Activated CD8-positive, alpha-beta T cell treated with anti-CD3 and anti-CD28 coated beads for 36 hours (primary cell): ENCODE measurements around the gene PRRX2. TPM values are rescaled to one million over a fixed set of nuclear protein-coding genes. Genes with fewer than 3 reads are reported as not detected.

Experiments used
- ATAC-seq: fragments of 200-7000 bp; cut with Tn5 transposase; one replicate; pipeline ENCODE4 v1.10.0; 2021; ENCODE audit warnings: mild to moderate bottlenecking, moderate library complexity
- CTCF ChIA-PET: fragments of 350-600 bp; sonication (Branson Sonifier 250); formaldehyde crosslinking; loops from one replicate; lab custom pipeline; 2021; ENCODE audit warnings: antibody characterized with exemption; lab: Charles Lee
- POLR2A ChIA-PET: fragments of 350-600 bp; sonication (Branson Sonifier 250); formaldehyde crosslinking; loops from one replicate; lab custom pipeline; 2021; ENCODE audit warnings: antibody characterized with exemption; lab: Charles Lee
- DNase-seq: peaks from one replicate; pipeline ENCODE4 v3.0.0-alpha.2; 2020
- H3K27ac Mint-ChIP-seq: one replicate; pipeline ENCODE4 v1.8.0; 2021; ENCODE audit warnings: mild to moderate bottlenecking, mixed read lengths
- H3K27me3 Mint-ChIP-seq: one replicate; pipeline ENCODE4 v1.8.0; 2021; ENCODE audit warnings: mixed read lengths
- H3K36me3 Mint-ChIP-seq: one replicate; pipeline ENCODE4 v1.8.0; 2021; ENCODE audit warnings: low read depth, mixed read lengths
- H3K4me1 Mint-ChIP-seq: one replicate; pipeline ENCODE4 v1.8.0; 2021; ENCODE audit warnings: low read depth, mixed read lengths
- H3K4me3 Mint-ChIP-seq: one replicate; pipeline ENCODE4 v1.8.0; 2021; ENCODE audit warnings: mild to moderate bottlenecking, moderate library complexity, mixed read lengths
- H3K9me3 Mint-ChIP-seq: one replicate; pipeline ENCODE4 v1.8.0; 2021; ENCODE audit warnings: mixed read lengths
- intact Hi-C: fragments of 100-400 bp; cut with micrococcal nuclease; formaldehyde crosslinking; loops from one replicate; pipeline ENCODE4 v1.10.0; 2022
- total RNA-seq, 2 experiments: library from RNA; stranded (reverse); gene quantifications; one replicate each; pipeline ENCODE4 v1.2.3, GENCODE V29; 2021
- TF ChIP-seq, protein P1 (sequence below): fragments of 200-600 bp; IDR thresholded peaks from one replicate; pipeline ENCODE4 v1.8.0; 2022; ENCODE audit warnings: antibody characterized with exemption, mild to moderate bottlenecking

The PRRX2 gene
- total RNA-seq, 2 experiments from 2014 or later: 0.85 to 1.2 TPM

DNA sequence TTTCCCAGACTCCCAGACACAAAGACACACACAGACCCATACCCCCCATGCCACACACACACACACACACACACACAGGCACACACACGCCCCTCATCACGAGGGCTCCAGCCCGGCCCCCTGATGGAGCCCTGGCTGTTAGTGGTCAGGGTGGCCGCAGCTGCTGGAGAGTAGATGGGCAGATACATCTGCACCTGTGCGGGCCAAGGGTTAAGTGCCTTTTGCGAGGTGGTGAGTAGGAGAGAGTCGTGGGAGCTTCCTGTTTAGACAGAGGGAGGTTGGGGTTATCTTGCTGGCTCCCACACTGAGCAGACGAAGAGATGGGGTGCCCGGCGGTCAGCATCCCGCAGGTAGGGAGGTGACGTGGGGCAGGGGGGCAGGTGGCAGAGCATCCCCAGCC, 8.2 kb downstream of the PRRX2 start:
- Mint-ChIP-seq H3K27me3 (peaks cover 14% of the 10 kb centered on the region), H3K9me3 (no peaks in the 10 kb centered on the region), H3K4me1 (no peaks in the 10 kb centered on the region), H3K36me3 (no peaks in the 10 kb centered on the region), H3K27ac (no peak overlapping the region), H3K4me3 (no peak overlapping the region)
- intact Hi-C loops: no loop called here
- no peak for ATAC-seq
- TF ChIP-seq, protein P1, sequence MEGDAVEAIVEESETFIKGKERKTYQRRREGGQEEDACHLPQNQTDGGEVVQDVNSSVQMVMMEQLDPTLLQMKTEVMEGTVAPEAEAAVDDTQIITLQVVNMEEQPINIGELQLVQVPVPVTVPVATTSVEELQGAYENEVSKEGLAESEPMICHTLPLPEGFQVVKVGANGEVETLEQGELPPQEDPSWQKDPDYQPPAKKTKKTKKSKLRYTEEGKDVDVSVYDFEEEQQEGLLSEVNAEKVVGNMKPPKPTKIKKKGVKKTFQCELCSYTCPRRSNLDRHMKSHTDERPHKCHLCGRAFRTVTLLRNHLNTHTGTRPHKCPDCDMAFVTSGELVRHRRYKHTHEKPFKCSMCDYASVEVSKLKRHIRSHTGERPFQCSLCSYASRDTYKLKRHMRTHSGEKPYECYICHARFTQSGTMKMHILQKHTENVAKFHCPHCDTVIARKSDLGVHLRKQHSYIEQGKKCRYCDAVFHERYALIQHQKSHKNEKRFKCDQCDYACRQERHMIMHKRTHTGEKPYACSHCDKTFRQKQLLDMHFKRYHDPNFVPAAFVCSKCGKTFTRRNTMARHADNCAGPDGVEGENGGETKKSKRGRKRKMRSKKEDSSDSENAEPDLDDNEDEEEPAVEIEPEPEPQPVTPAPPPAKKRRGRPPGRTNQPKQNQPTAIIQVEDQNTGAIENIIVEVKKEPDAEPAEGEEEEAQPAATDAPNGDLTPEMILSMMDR: no peak
- ChIA-PET POLR2A (no interaction called here), CTCF (no interaction called here)
- DNase-seq: no peak

DNA sequence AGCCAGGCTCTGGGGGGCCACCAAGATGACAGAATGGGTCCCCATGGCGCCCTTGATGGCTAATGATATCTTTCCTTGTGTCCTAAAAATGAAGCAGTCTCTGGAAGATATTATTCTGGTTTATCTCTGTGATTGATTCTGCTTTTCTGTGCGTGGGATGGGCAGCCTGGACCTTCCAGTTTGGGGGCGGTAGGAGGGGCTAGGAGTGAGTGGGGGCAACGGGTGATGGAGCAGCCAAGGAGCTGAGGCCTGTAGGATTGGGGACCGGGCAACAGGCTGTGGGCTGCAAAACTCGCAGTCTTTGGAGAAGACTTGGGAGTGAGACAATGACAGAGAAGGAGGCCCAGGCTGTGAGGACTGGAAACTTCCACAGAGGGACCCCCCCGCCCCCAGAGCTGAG, 8.8 kb downstream of the PRRX2 start:
- ATAC-seq (no peak), DNase-seq (no peak)
- Mint-ChIP-seq H3K4me3 (no peak overlapping the region), H3K4me1 (no peaks in the 10 kb centered on the region), H3K27me3 (peaks cover 16% of the 10 kb centered on the region), H3K27ac (no peak overlapping the region), H3K36me3 (no peaks in the 10 kb centered on the region), H3K9me3 (no peaks in the 10 kb centered on the region)
- ChIA-PET POLR2A (no interaction called here), CTCF (interaction anchor here (1.4 kb wide), 1 partner anchor 110 kb away, joined by 4 read pairs; no protein-coding TSS in a partner anchor)
- TF ChIP-seq, protein P1: no peak
- intact Hi-C loops: no loop called here

DNA sequence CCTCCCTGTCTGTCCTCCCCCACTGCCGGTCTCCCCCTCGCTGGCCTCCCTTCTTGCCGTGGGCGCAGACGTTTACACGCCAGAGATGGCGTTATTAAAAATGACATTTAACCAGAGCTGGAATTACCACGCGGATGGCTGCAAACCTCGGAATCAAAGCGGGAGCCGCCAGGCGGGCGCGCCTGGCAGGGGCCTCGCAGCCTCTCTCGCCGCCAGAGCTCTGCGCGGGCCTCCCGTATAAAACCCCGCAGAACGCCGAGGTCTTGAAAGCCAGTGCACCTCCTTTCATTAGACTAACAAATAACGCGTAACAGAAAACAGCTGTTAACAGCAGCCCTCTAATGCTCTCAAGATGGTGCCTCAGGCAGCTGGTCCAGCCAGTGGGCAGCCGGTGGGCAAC, 10.2 kb downstream of the PRRX2 start:
- DNase-seq: no peak
- Mint-ChIP-seq H3K9me3 (no peaks in the 10 kb centered on the region), H3K27ac (no peak overlapping the region), H3K27me3 (peaks cover 14% of the 10 kb centered on the region), H3K4me1 (no peaks in the 10 kb centered on the region), H3K4me3 (no peak overlapping the region), H3K36me3 (no peaks in the 10 kb centered on the region)
- TF ChIP-seq, protein P1: no peak
- intact Hi-C loops: no loop called here
- POLR2A ChIA-PET: no interaction called here
- no peak for ATAC-seq
- CTCF ChIA-PET: interaction anchor here (1.4 kb wide), 2 partner anchors 33 to 109 kb away, joined by 3 to 4 read pairs; no protein-coding TSS in a partner anchor

DNA sequence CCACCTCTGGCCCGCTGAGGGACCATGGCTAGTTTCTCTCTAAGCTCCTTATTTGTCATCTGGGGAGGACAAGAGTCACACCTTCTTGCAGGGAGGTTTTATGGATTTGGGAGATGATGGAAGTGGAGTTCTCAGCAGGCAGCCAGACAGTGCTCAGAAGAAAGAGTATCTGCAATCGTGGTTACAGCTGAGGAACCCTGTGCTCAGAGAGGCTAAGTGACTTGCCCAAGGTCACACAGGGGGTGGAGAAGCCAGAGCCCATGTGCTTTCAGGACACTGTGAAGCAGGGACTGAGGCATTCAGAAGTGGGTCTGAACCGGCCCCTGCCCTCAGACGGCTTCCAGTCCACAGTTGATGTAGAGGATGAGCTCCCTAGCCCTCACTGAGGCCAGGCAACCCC, 10.8 kb downstream of the PRRX2 start:
- intact Hi-C loops: no loop called here
- DNase-seq: no peak
- Mint-ChIP-seq H3K4me1 (no peaks in the 10 kb centered on the region), H3K9me3 (no peaks in the 10 kb centered on the region), H3K27ac (no peak overlapping the region), H3K4me3 (no peak overlapping the region), H3K27me3 (peaks cover 16% of the 10 kb centered on the region), H3K36me3 (no peaks in the 10 kb centered on the region)
- POLR2A ChIA-PET: no interaction called here
- TF ChIP-seq, protein P1: no peak
- ATAC-seq: no peak
- CTCF ChIA-PET: interaction anchor here (1.4 to 1.8 kb wide), 2 partner anchors 34 to 50 kb away, joined by 3 to 5 read pairs; no protein-coding TSS in a partner anchor

DNA sequence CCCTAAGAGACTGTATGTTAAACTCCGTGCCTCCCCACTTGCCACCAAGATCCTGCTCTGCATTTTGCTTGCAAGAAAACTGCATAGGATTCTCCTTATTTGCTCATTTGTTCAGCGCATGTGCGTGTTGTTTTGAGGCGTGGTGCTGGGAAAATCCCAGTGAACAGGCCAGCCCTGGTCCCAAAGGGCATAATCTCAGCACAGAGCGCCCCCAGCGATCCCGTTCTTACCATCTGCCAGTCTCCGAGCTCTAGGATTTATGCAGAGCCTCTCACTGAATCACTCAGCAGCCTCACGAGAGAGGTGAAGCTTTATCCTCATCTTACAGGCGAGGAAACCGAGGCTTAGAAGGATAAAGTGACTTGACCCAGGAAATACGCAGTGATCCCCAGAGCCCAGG, 11.5 kb downstream of the PRRX2 start:
- H3K27me3 Mint-ChIP-seq: peaks cover 16% of the 10 kb centered on the region
- ATAC-seq (no peak), DNase-seq (no peak)
- no peaks in the 10 kb centered on the region for H3K9me3 Mint-ChIP-seq
- POLR2A ChIA-PET: no interaction called here
- H3K36me3 Mint-ChIP-seq: no peaks in the 10 kb centered on the region
- TF ChIP-seq, protein P1: no peak
- no peak overlapping the region for H3K27ac Mint-ChIP-seq
- CTCF ChIA-PET: interaction anchor here (1.8 kb wide), 1 partner anchor 49 kb away, joined by 5 read pairs; no protein-coding TSS in a partner anchor
- no peaks in the 10 kb centered on the region for H3K4me1 Mint-ChIP-seq
- no peak overlapping the region for H3K4me3 Mint-ChIP-seq
- intact Hi-C loops: no loop called here
